ENCODE measurements around the gene SORCS1. TPM values are rescaled to one million over a fixed set of nuclear protein-coding genes. Genes with fewer than 3 reads are reported as not detected.

SORCS1 gene
- total and polyA plus RNA-seq, 2 experiments from 2014 or later: 1.1 to 4.6 TPM

DNA sequence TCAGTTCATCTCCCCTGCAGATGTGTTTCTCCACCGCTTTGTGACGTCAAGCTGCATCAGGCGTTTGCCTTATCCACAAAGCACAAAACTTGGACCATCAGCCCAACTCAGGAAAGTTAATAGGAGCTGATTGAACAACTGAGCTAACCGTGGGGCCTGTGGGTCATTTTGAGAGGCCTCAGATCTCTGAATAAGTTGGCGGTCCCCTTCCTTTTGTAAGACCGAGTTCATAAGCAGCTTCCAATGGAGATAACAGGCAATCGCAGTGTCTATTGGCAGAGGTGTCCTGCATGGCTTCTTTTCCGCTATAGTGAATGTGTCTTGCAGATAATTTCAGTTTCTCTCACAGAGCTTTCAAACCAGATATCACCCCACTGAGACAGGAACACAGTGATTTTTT is 154.0 kb downstream of the SORCS1 start:
- Histone ChIP-seq H3K9me2 (replicated peaks; ENCODE audit: insufficient read depth) (no peaks in the 10 kb centered on the region), H3K4me1 (ENCODE audit: insufficient read depth) (no peaks in the 10 kb centered on the region), H3K36me3 (replicated peaks; ENCODE audit: insufficient read depth, low read depth) (no peaks in the 10 kb centered on the region), H3K27me3 (no peaks in the 10 kb centered on the region), H3K79me2 (no peaks in the 10 kb centered on the region), H3K4me3 (no peak overlapping the region), H3K9me3 (ENCODE audit: low read depth) (no peaks in the 10 kb centered on the region), H4K20me1 (ENCODE audit: insufficient read depth, poor library complexity, severe bottlenecking) (no peaks in the 10 kb centered on the region), H3K4me2 (no peak overlapping the region), H3K27ac (no peak overlapping the region), H2AFZ (no peak overlapping the region)
- WGBS (ENCODE audit: low lambda C conversion rate, missing lambda C conversion rate): 93% methylated on average over 8 of the region's 8 CpGs
- TF ChIP-seq EZH2phosphoT487 (IDR thresholded peaks at IDR 0.05; ENCODE audit: low read depth, severe bottlenecking, unreplicated experiment): no peak
- no peak for TF ChIP-seq EZH2 (IDR thresholded peaks at IDR 0.05; ENCODE audit: borderline replicate concordance)
- TF ChIP-seq, protein P1, sequence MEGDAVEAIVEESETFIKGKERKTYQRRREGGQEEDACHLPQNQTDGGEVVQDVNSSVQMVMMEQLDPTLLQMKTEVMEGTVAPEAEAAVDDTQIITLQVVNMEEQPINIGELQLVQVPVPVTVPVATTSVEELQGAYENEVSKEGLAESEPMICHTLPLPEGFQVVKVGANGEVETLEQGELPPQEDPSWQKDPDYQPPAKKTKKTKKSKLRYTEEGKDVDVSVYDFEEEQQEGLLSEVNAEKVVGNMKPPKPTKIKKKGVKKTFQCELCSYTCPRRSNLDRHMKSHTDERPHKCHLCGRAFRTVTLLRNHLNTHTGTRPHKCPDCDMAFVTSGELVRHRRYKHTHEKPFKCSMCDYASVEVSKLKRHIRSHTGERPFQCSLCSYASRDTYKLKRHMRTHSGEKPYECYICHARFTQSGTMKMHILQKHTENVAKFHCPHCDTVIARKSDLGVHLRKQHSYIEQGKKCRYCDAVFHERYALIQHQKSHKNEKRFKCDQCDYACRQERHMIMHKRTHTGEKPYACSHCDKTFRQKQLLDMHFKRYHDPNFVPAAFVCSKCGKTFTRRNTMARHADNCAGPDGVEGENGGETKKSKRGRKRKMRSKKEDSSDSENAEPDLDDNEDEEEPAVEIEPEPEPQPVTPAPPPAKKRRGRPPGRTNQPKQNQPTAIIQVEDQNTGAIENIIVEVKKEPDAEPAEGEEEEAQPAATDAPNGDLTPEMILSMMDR (IDR thresholded peaks at IDR 0.05; ENCODE audit: poor library complexity): no peak
- DNase-seq (ENCODE audit: low spot score): no peak

DNA sequence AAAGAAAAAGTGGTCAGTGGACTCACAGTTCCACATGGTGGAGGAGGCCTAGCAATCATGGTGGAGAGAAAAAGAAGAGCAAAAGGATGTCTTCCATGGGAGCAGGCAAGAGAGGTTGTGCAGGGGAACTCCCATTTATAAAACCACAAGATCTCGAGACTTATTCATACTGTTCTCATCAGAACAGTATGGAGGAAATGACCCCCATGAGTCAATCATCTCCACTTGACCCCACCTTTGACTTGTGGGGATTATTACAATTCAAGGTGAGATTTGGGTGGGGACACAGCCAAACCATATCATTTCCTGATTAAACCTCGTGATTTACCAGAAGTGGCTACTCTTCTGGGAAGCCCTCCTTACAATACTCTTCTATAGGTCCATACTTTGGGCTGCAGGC is 160.1 kb downstream of the SORCS1 start:
- no peak for DNase-seq (ENCODE audit: low spot score)
- Histone ChIP-seq H3K27ac (no peak overlapping the region), H4K20me1 (ENCODE audit: insufficient read depth, poor library complexity, severe bottlenecking) (no peaks in the 10 kb centered on the region), H3K4me2 (no peak overlapping the region), H3K4me3 (no peak overlapping the region), H3K27me3 (no peaks in the 10 kb centered on the region), H3K79me2 (no peaks in the 10 kb centered on the region), H3K9me2 (replicated peaks; ENCODE audit: insufficient read depth) (no peaks in the 10 kb centered on the region), H3K36me3 (replicated peaks; ENCODE audit: insufficient read depth, low read depth) (no peaks in the 10 kb centered on the region), H2AFZ (no peak overlapping the region), H3K9me3 (ENCODE audit: low read depth) (no peaks in the 10 kb centered on the region), H3K4me1 (ENCODE audit: insufficient read depth) (no peaks in the 10 kb centered on the region)
- WGBS (ENCODE audit: low lambda C conversion rate, missing lambda C conversion rate): 83% methylated on average over 2 of the region's 2 CpGs
- TF ChIP-seq EZH2phosphoT487 (IDR thresholded peaks at IDR 0.05; ENCODE audit: low read depth, severe bottlenecking, unreplicated experiment) (no peak), EZH2 (IDR thresholded peaks at IDR 0.05; ENCODE audit: borderline replicate concordance) (no peak)
- TF ChIP-seq, protein P1 (IDR thresholded peaks at IDR 0.05; ENCODE audit: poor library complexity): no peak

DNA sequence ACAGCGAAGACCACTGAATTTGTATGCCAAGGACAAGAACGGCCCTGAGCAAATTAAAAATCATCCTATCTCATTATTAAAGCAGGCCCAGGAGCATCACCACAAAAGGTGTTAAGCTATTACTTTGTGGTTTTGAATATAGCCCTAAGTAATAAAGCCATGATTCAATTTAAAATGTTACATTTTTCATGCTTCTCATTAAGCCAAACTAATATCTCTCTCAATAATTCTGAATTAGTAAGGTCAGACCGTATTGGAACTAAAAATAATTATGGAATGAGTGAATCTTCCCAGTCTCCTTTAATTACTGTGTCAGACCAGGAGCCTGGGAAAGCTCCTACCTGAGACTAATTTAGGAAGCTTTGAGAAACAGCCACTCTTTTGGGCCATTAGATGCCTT is 162.4 kb downstream of the SORCS1 start:
- Histone ChIP-seq H3K4me1 (ENCODE audit: insufficient read depth) (no peaks in the 10 kb centered on the region), H3K79me2 (no peaks in the 10 kb centered on the region), H4K20me1 (ENCODE audit: insufficient read depth, poor library complexity, severe bottlenecking) (no peaks in the 10 kb centered on the region), H3K4me2 (no peak overlapping the region), H3K27me3 (no peaks in the 10 kb centered on the region), H2AFZ (no peak overlapping the region), H3K36me3 (replicated peaks; ENCODE audit: insufficient read depth, low read depth) (no peaks in the 10 kb centered on the region), H3K27ac (no peak overlapping the region), H3K9me2 (replicated peaks; ENCODE audit: insufficient read depth) (no peaks in the 10 kb centered on the region), H3K4me3 (no peak overlapping the region), H3K9me3 (ENCODE audit: low read depth) (no peaks in the 10 kb centered on the region)
- 92% methylated on average over 3 of the region's 3 CpGs for WGBS (ENCODE audit: low lambda C conversion rate, missing lambda C conversion rate)
- DNase-seq (ENCODE audit: low spot score): no peak
- TF ChIP-seq, protein P1 (IDR thresholded peaks at IDR 0.05; ENCODE audit: poor library complexity): no peak
- TF ChIP-seq EZH2 (IDR thresholded peaks at IDR 0.05; ENCODE audit: borderline replicate concordance) (no peak), EZH2phosphoT487 (IDR thresholded peaks at IDR 0.05; ENCODE audit: low read depth, severe bottlenecking, unreplicated experiment) (no peak)
